ENCODE measurements around the gene PACS1.

PACS1 gene

GRCh38 chr11:66062408-66062807, 7.7 kb upstream of the PACS1 start:
- peaks cover 24% of the 10 kb centered on the region for H3K79me2 ChIP-seq (ENCODE audit: control insufficient read depth, low read length)
- no peak for TF ChIP-seq EZH2phosphoT487 (IDR thresholded peaks at IDR 0.05; ENCODE audit: borderline replicate concordance, low read length)
- TF ChIP-seq, protein P1, sequence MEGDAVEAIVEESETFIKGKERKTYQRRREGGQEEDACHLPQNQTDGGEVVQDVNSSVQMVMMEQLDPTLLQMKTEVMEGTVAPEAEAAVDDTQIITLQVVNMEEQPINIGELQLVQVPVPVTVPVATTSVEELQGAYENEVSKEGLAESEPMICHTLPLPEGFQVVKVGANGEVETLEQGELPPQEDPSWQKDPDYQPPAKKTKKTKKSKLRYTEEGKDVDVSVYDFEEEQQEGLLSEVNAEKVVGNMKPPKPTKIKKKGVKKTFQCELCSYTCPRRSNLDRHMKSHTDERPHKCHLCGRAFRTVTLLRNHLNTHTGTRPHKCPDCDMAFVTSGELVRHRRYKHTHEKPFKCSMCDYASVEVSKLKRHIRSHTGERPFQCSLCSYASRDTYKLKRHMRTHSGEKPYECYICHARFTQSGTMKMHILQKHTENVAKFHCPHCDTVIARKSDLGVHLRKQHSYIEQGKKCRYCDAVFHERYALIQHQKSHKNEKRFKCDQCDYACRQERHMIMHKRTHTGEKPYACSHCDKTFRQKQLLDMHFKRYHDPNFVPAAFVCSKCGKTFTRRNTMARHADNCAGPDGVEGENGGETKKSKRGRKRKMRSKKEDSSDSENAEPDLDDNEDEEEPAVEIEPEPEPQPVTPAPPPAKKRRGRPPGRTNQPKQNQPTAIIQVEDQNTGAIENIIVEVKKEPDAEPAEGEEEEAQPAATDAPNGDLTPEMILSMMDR (IDR thresholded peaks at IDR 0.05; ENCODE audit: low read depth, low read length, poor library complexity, severe bottlenecking): no peak
- peaks cover 94% of the 10 kb centered on the region for H3K36me3 ChIP-seq (ENCODE audit: control insufficient read depth, low read length)
- H3K9me2 ChIP-seq (replicated peaks; ENCODE audit: control insufficient read depth, low read length): no peaks in the 10 kb centered on the region
- H3K9me3 ChIP-seq (ENCODE audit: control insufficient read depth, insufficient read depth, low read length): no peaks in the 10 kb centered on the region
- H3K4me1 ChIP-seq (ENCODE audit: control insufficient read depth, low read length): peaks cover 12% of the 10 kb centered on the region
- H3K27ac ChIP-seq (ENCODE audit: low read depth, low read length): no peak overlapping the region
- no peaks in the 10 kb centered on the region for H4K20me1 ChIP-seq (ENCODE audit: control insufficient read depth, insufficient read depth, low read depth, low read length)
- peaks cover 26% of the 10 kb centered on the region for H3F3A ChIP-seq (ENCODE audit: control insufficient read depth, insufficient read depth)
- no peak overlapping the region for H3K4me3 ChIP-seq (ENCODE audit: low read length)
- H3K4me2 ChIP-seq (ENCODE audit: low read length): no peak overlapping the region
- no peaks in the 10 kb centered on the region for H3K27me3 ChIP-seq (ENCODE audit: control insufficient read depth, low read length)

DNA sequence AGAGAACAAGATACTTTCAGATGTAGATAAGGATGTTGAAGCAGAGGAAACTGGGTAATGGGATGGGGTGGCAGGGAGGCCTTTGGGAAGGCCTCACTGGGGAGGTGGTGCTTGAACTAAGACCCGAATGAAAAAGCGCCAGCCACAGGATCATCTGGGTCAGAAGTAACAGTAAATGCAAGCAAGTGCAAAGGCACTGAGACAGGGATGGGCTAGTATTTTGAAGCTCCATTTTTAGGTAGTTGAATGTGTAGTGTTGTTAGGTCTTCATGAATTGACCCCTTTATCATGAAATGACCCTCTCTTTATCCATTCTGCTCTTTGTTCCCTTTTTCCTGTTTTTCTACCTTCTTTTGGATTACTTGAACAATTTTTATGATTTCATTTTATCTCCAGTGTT, 6.2 kb upstream of the PACS1 start:
- H3K36me3 ChIP-seq (ENCODE audit: control insufficient read depth, low read length): peaks cover 96% of the 10 kb centered on the region

DNA sequence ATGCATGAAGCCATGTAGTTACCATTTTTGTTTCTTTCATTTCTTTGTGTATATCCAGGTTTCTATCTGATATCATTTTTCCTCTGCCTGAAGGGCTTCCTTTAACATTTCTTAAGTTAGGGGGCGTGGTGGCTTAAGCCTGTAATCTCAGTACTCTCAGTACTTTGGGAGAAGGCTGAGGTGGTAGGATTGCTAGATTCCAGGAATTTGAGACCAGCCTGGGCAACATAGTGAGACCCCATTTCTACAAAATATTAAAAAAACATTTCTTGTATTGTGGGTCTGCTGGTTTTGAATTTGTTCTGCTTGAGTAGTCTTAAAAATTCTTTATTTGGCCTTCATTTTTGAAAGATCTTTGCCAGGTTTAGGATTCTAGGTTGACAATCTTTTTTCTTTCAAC, 5.5 kb upstream of the PACS1 start:
- Histone ChIP-seq H3K4me2 (ENCODE audit: low read length) (no peak overlapping the region), H3K4me1 (ENCODE audit: control insufficient read depth, low read length) (peaks cover 31% of the 10 kb centered on the region), H4K20me1 (ENCODE audit: control insufficient read depth, insufficient read depth, low read depth, low read length) (no peaks in the 10 kb centered on the region), H3F3A (ENCODE audit: control insufficient read depth, insufficient read depth) (peaks cover 41% of the 10 kb centered on the region), H3K9me3 (ENCODE audit: control insufficient read depth, insufficient read depth, low read length) (no peaks in the 10 kb centered on the region), H3K79me2 (ENCODE audit: control insufficient read depth, low read length) (peaks cover 27% of the 10 kb centered on the region), H3K27me3 (ENCODE audit: control insufficient read depth, low read length) (no peaks in the 10 kb centered on the region), H3K9me2 (replicated peaks; ENCODE audit: control insufficient read depth, low read length) (no peaks in the 10 kb centered on the region), H3K36me3 (ENCODE audit: control insufficient read depth, low read length) (peaks cover 96% of the 10 kb centered on the region), H3K4me3 (ENCODE audit: low read length) (no peak overlapping the region), H3K27ac (ENCODE audit: low read depth, low read length) (no peak overlapping the region)
- TF ChIP-seq, protein P1 (IDR thresholded peaks at IDR 0.05; ENCODE audit: low read depth, low read length, poor library complexity, severe bottlenecking): no peak
- TF ChIP-seq EZH2phosphoT487 (IDR thresholded peaks at IDR 0.05; ENCODE audit: borderline replicate concordance, low read length): no peak

More for the DNA sequence above, 6.2 kb upstream of the PACS1 start:
- H3K4me2 ChIP-seq (ENCODE audit: low read length): no peak overlapping the region
- H3K27ac ChIP-seq (ENCODE audit: low read depth, low read length): no peak overlapping the region
- H3K27me3 ChIP-seq (ENCODE audit: control insufficient read depth, low read length): no peaks in the 10 kb centered on the region
- peaks cover 24% of the 10 kb centered on the region for H3K4me1 ChIP-seq (ENCODE audit: control insufficient read depth, low read length)
- H3K9me2 ChIP-seq (replicated peaks; ENCODE audit: control insufficient read depth, low read length): no peaks in the 10 kb centered on the region
- peaks cover 37% of the 10 kb centered on the region for H3F3A ChIP-seq (ENCODE audit: control insufficient read depth, insufficient read depth)
- H3K79me2 ChIP-seq (ENCODE audit: control insufficient read depth, low read length): peaks cover 27% of the 10 kb centered on the region
- no peaks in the 10 kb centered on the region for H3K9me3 ChIP-seq (ENCODE audit: control insufficient read depth, insufficient read depth, low read length)
- H4K20me1 ChIP-seq (ENCODE audit: control insufficient read depth, insufficient read depth, low read depth, low read length): no peaks in the 10 kb centered on the region
- H3K4me3 ChIP-seq (ENCODE audit: low read length): no peak overlapping the region
- TF ChIP-seq, protein P1 (IDR thresholded peaks at IDR 0.05; ENCODE audit: low read depth, low read length, poor library complexity, severe bottlenecking): no peak
- TF ChIP-seq EZH2phosphoT487 (IDR thresholded peaks at IDR 0.05; ENCODE audit: borderline replicate concordance, low read length): no peak
